Astrocyte (in vitro differentiated cells and primary cell): Measurements from ENCODE around the gene ATP2C2. TPM values are rescaled to one million over a fixed set of nuclear protein-coding genes. Genes with fewer than 3 reads are reported as not detected.

ENCODE experiments used
- DNase-seq: peaks from one replicate; pipeline ENCODE4 v3.0.0-alpha.2; 2010; ENCODE audit warnings: low read depth
- FAIRE-seq: peaks from 2 replicates; lab custom pipeline; 2011; peaks lifted over from hg19 to GRCh38; lab: Jason Lieb, UNC
- H2AFZ ChIP-seq: 2 replicates; pipeline ENCODE4 v1.6.0; 2012; ENCODE audit warnings: low read depth, low read length, inconsistent platforms
- H3K27ac ChIP-seq: 2 replicates; pipeline ENCODE4 v1.5.1; 2011; ENCODE audit warnings: low read depth, low read length, inconsistent platforms
- H3K27me3 ChIP-seq: 2 replicates; pipeline ENCODE4 v1.6.0; 2011; ENCODE audit warnings: low read length, inconsistent platforms; ENCODE audit not compliant: insufficient read depth
- H3K36me3 ChIP-seq: 2 replicates; pipeline ENCODE4 v1.5.1; 2011; ENCODE audit warnings: low read length, inconsistent platforms; ENCODE audit not compliant: insufficient read depth
- H3K4me1 ChIP-seq: 2 replicates; pipeline ENCODE4 v1.5.1; 2011; ENCODE audit warnings: low read length, inconsistent platforms; ENCODE audit not compliant: insufficient read depth
- H3K4me2 ChIP-seq: 2 replicates; pipeline ENCODE4 v1.6.0; 2012; ENCODE audit warnings: low read length, inconsistent platforms
- H3K4me3 ChIP-seq: 2 replicates; pipeline ENCODE4 v1.5.1; 2011; ENCODE audit warnings: low read depth, mild to moderate bottlenecking, low read length, inconsistent platforms; ENCODE audit not compliant: insufficient read depth
- H3K79me2 ChIP-seq: 2 replicates; pipeline ENCODE4 v1.6.0; 2012; ENCODE audit warnings: mild to moderate bottlenecking, low read length, inconsistent platforms; ENCODE audit not compliant: insufficient read depth
- H3K9ac ChIP-seq: 2 replicates; pipeline ENCODE4 v1.6.0; 2012; ENCODE audit warnings: mild to moderate bottlenecking, low read length, inconsistent platforms
- H3K9me3 ChIP-seq: 2 replicates; pipeline ENCODE4 v1.5.1; 2012; ENCODE audit warnings: low read depth, mild to moderate bottlenecking, low read length, inconsistent platforms; ENCODE audit not compliant: insufficient read depth
- H4K20me1 ChIP-seq: 2 replicates; pipeline ENCODE4 v1.6.0; 2012; ENCODE audit warnings: low read length, inconsistent platforms; ENCODE audit not compliant: insufficient read depth
- H3K27ac Mint-ChIP-seq: one replicate; pipeline ENCODE4 v1.8.0; 2021; ENCODE audit warnings: mild to moderate bottlenecking, mixed read lengths; ENCODE audit not compliant: unreplicated experiment
- H3K27me3 Mint-ChIP-seq: one replicate; pipeline ENCODE4 v1.8.0; 2021; ENCODE audit warnings: low read depth, mixed read lengths; ENCODE audit not compliant: unreplicated experiment
- H3K36me3 Mint-ChIP-seq: one replicate; pipeline ENCODE4 v1.8.0; 2021; ENCODE audit warnings: low read depth, mixed read lengths; ENCODE audit not compliant: unreplicated experiment
- H3K4me1 Mint-ChIP-seq: one replicate; pipeline ENCODE4 v1.8.0; 2021; ENCODE audit warnings: low read depth, mixed read lengths; ENCODE audit not compliant: unreplicated experiment
- H3K4me3 Mint-ChIP-seq: one replicate; pipeline ENCODE4 v1.8.0; 2021; ENCODE audit warnings: mild to moderate bottlenecking, moderate library complexity, mixed read lengths; ENCODE audit not compliant: unreplicated experiment
- H3K9me3 Mint-ChIP-seq: one replicate; pipeline ENCODE4 v1.8.0; 2021; ENCODE audit warnings: mild to moderate bottlenecking, mixed read lengths; ENCODE audit not compliant: unreplicated experiment
- CTCF ChIP-seq: IDR thresholded peaks from 2 replicates; pipeline ENCODE4 v1.5.1; 2011; ENCODE audit warnings: low read depth, mild to moderate bottlenecking, inconsistent platforms, low read length, moderate library complexity; ENCODE audit not compliant: insufficient read depth
- EZH2 ChIP-seq: IDR thresholded peaks from 2 replicates; pipeline ENCODE4 v1.6.1; 2012; ENCODE audit warnings: mild to moderate bottlenecking, low read length, inconsistent platforms; ENCODE audit not compliant: insufficient read depth
- total RNA-seq: library from RNA; stranded (reverse); gene quantifications from 2 replicates; pipeline ENCODE4 v1.2.1, GENCODE V29; 2021

Gene ATP2C2
- total RNA-seq, 1 donor from 2014 or later, result 0.41 TPM

- Histone ChIP-seq H3K9ac (no peak overlapping the region), H3K9me3 (no peaks in the 10 kb centered on the region), H2AFZ (no peak overlapping the region), H3K36me3 (peaks cover 15% of the 10 kb centered on the region), H3K27ac (no peak overlapping the region), H3K4me2 (no peak overlapping the region), H3K27me3 (no peaks in the 10 kb centered on the region), H3K4me1 (peaks cover 8% of the 10 kb centered on the region), H3K4me3 (no peak overlapping the region), H3K79me2 (no peaks in the 10 kb centered on the region), H4K20me1 (peaks cover 47% of the 10 kb centered on the region)
- FAIRE-seq (no peak), DNase-seq (no peak)
- H3K4me1 Mint-ChIP-seq, result peaks cover 17% of the 10 kb centered on the region
- H3K36me3 Mint-ChIP-seq, result peaks cover 9% of the 10 kb centered on the region
- H3K27ac Mint-ChIP-seq, result no peak overlapping the region
- TF ChIP-seq CTCF (no peak), EZH2 (no peak)
- no peak overlapping the region for H3K4me3 Mint-ChIP-seq
- no peaks in the 10 kb centered on the region for H3K27me3 Mint-ChIP-seq
- no peaks in the 10 kb centered on the region for H3K9me3 Mint-ChIP-seq
Measured at GRCh38 chr16:84482001-84482891, 113.9 kb downstream of the ATP2C2 start.

- Histone ChIP-seq H3K27ac (no peak overlapping the region), H3K36me3 (peaks cover 21% of the 10 kb centered on the region), H3K79me2 (no peaks in the 10 kb centered on the region), H3K9ac (no peak overlapping the region), H3K4me2 (no peak overlapping the region), H3K4me1 (peaks cover 2% of the 10 kb centered on the region), H3K27me3 (no peaks in the 10 kb centered on the region), H3K9me3 (no peaks in the 10 kb centered on the region), H3K4me3 (no peak overlapping the region), H4K20me1 (peaks cover 45% of the 10 kb centered on the region), H2AFZ (no peak overlapping the region)
- DNase-seq, result no peak
- Mint-ChIP-seq H3K4me1 (peaks cover 10% of the 10 kb centered on the region), H3K4me3 (no peak overlapping the region), H3K27ac (peak overlapping the region; percentile 12), H3K36me3 (peaks cover 9% of the 10 kb centered on the region), H3K9me3 (no peaks in the 10 kb centered on the region), H3K27me3 (no peaks in the 10 kb centered on the region)
- no peak for TF ChIP-seq CTCF
- TF ChIP-seq EZH2, result no peak
- no peak for FAIRE-seq
Measured at GRCh38 chr16:84482951-84483881, 114.9 kb downstream of the ATP2C2 start.
